K562 (cell line): Measurements from ENCODE around the gene NUBP2. TPM values are rescaled to one million over a fixed set of nuclear protein-coding genes. Genes with fewer than 3 reads are reported as not detected.

Experiments
- CREB5 ChIP-seq: fragments of 250-450 bp; sonication (Bioruptor Pico); IDR thresholded peaks from 2 replicates; pipeline ENCODE4 v1.5.0; 2020; ENCODE audit warnings: mild to moderate bottlenecking
- ELK1 ChIP-seq: sonication (generic); formaldehyde crosslinking; IDR thresholded peaks from 2 replicates; pipeline ENCODE4 v1.8.1; 2022; ENCODE audit warnings: missing genetic modification reagents
- FOXM1 ChIP-seq, 2 experiments: fragments of 450-650 bp in 1 of 2; sonication (generic) in 1 of 2; formaldehyde crosslinking in 1 of 2; IDR thresholded peaks; 2 replicates each; pipeline versions ENCODE4 v1.6.1 to v1.9.0; 2017 to 2022; ENCODE audit warnings: low read depth in 2 of 2, mild to moderate bottlenecking in 2 of 2, missing genetic modification reagents in 1 of 2, moderate library complexity in 1 of 2
- IRF2 ChIP-seq: sonication (generic); formaldehyde crosslinking; IDR thresholded peaks from 2 replicates; pipeline ENCODE4 v1.8.1; 2022; ENCODE audit warnings: mild to moderate bottlenecking, missing genetic modification reagents
- REST ChIP-seq, 2 experiments: fragments of 450-650 bp; formaldehyde crosslinking in 1 of 2; IDR thresholded peaks; 2 replicates each; pipeline versions ENCODE4 v1.4.0 to v1.6.1; 2014 to 2020; ENCODE audit warnings: mild to moderate bottlenecking in 2 of 2, borderline replicate concordance in 1 of 2, low read depth in 1 of 2
- TCFL5 ChIP-seq: fragments of 250-450 bp; sonication (Bioruptor Pico); conservative IDR thresholded peaks from 2 replicates; pipeline ENCODE4 v1.6.1; 2021; ENCODE audit warnings: mild to moderate bottlenecking, moderate library complexity, matching md5 sums
- TOE1 ChIP-seq, 2 experiments: fragments of 450-650 bp in 1 of 2; sonication (generic) in 1 of 2; formaldehyde crosslinking in 1 of 2; IDR thresholded peaks; 2 replicates each; pipeline versions ENCODE4 v1.7.1 to v1.8.0; 2016 to 2022; ENCODE audit warnings: borderline replicate concordance in 2 of 2, mild to moderate bottlenecking in 2 of 2, antibody characterized with exemption in 1 of 2, inconsistent platforms in 1 of 2, low read depth in 1 of 2, missing genetic modification reagents in 1 of 2, moderate library complexity in 1 of 2
- ZNF121 ChIP-seq: sonication (generic); formaldehyde crosslinking; conservative IDR thresholded peaks from 2 replicates; pipeline ENCODE4 v1.8.0; 2022; ENCODE audit warnings: missing genetic modification reagents
- ZNF780A ChIP-seq: fragments of 250-450 bp; sonication (Bioruptor Pico); IDR thresholded peaks from 2 replicates; pipeline ENCODE4 v1.5.0; 2021; ENCODE audit warnings: mild to moderate bottlenecking
- ZSCAN29 ChIP-seq: fragments of 450-650 bp; IDR thresholded peaks from 2 replicates; pipeline ENCODE4 v1.6.1; 2017
- polyA plus RNA-seq, 8 experiments: library from polyadenylated mRNA; depleted of rRNA in 4 of 8; stranded (reverse) in 5 of 8; unstranded in 3 of 8; fragments of >200 nt; fragmentation: Nextera tagmentation in 2 of 8; fragmentation: Illumina TruSeq in 1 of 8; extraction: Ambion mirVana in 2 of 8; extraction: Trizol in 1 of 8; gene quantifications; 2 replicates each; pipeline versions ENCODE4 v1.2.1 to v1.2.3, GENCODE V29; 2011 to 2014; ENCODE audit warnings: inconsistent platforms in 1 of 8, missing spikeins in 1 of 8
- total RNA-seq, 7 experiments: library from RNA; depleted of rRNA in 6 of 7; stranded (reverse); fragments of >200 nt in 6 of 7; fragmentation: Illumina TruSeq in 2 of 7; extraction: Trizol in 2 of 7; gene quantifications; 2 replicates each; pipeline versions ENCODE4 v1.2.1 to v1.2.3, GENCODE V29; 2011 to 2021; ENCODE audit warnings: low replicate concordance in 1 of 7
- TF ChIP-seq, protein P1 (sequence below): IDR thresholded peaks from 3 replicates; pipeline ENCODE4 v1.6.1; 2011; ENCODE audit warnings: borderline replicate concordance, mild to moderate bottlenecking, moderate library complexity; ENCODE audit not compliant: insufficient read length; ENCODE audit errors: extremely low read depth

The NUBP2 gene
- total and polyA plus RNA-seq, 9 of the 15 experiments (the other 6 are each of a cell fraction or from before 2014, with no cell fraction given), result 1.8 to 115 (median 24.0) TPM

- TF ChIP-seq REST (IDR thresholded peaks at IDR 0.05; ENCODE audit: borderline replicate concordance), result 0 out of 2 replicates have a peak, but pooled peaks have one; percentile 8
- no peak for TF ChIP-seq REST (CRISPR knock-in tag; IDR thresholded peaks at IDR 0.05; ENCODE audit: low read depth)
- TF ChIP-seq TOE1 (IDR thresholded peaks at IDR 0.05; ENCODE audit: borderline replicate concordance), result peak; percentile 77
- TF ChIP-seq TOE1 (CRISPR knock-in tag; IDR thresholded peaks at IDR 0.05; ENCODE audit: borderline replicate concordance, low read depth), result no peak; the same call in 1 of the 2 replicates
- TF ChIP-seq, protein P1, sequence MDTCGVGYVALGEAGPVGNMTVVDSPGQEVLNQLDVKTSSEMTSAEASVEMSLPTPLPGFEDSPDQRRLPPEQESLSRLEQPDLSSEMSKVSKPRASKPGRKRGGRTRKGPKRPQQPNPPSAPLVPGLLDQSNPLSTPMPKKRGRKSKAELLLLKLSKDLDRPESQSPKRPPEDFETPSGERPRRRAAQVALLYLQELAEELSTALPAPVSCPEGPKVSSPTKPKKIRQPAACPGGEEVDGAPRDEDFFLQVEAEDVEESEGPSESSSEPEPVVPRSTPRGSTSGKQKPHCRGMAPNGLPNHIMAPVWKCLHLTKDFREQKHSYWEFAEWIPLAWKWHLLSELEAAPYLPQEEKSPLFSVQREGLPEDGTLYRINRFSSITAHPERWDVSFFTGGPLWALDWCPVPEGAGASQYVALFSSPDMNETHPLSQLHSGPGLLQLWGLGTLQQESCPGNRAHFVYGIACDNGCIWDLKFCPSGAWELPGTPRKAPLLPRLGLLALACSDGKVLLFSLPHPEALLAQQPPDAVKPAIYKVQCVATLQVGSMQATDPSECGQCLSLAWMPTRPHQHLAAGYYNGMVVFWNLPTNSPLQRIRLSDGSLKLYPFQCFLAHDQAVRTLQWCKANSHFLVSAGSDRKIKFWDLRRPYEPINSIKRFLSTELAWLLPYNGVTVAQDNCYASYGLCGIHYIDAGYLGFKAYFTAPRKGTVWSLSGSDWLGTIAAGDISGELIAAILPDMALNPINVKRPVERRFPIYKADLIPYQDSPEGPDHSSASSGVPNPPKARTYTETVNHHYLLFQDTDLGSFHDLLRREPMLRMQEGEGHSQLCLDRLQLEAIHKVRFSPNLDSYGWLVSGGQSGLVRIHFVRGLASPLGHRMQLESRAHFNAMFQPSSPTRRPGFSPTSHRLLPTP, result no peak
- TF ChIP-seq IRF2 (CRISPR knock-in tag), result no peak
- TF ChIP-seq FOXM1 (IDR thresholded peaks at IDR 0.05; ENCODE audit: low read depth), result peak; percentile 90
- TF ChIP-seq FOXM1 (CRISPR knock-in tag; IDR thresholded peaks at IDR 0.05; ENCODE audit: low read depth), result no peak
- TF ChIP-seq CREB5, result no peak
- TF ChIP-seq ZNF780A (CRISPR knock-in tag), result no peak
- TF ChIP-seq ELK1 (CRISPR knock-in tag), result no peak
- no peak for TF ChIP-seq ZNF121 (CRISPR knock-in tag)
- TF ChIP-seq TCFL5 (CRISPR knock-in tag), result no peak; the same call in 1 of the 2 replicates
- TF ChIP-seq ZSCAN29, result no peak; the same call in 1 of the 2 replicates
Measured at GRCh38 chr16:1832838-1833454, 50.2 kb downstream of the NUBP2 start (continued).
